ENCODE results near the gene ALOX12B. TPM values are rescaled to one million over a fixed set of nuclear protein-coding genes. Genes with fewer than 3 reads are reported as not detected.

ALOX12B gene
- total RNA-seq, 1 experiment from 2014 or later, result not detected

Small RNA genes within 50 kb of the gene (microRNA-seq; reads per million reads assigned to microRNA genes)
- gene MIR4314 (ENCODE audit: borderline number of aligned reads, borderline replicate concordance), result not detected

Other genes with a start within 250 kb of the ALOX12B start
- 3.1 and 3.4 TPM in 2 replicates for gene TMEM88, start 232.7 kb downstream of the ALOX12B start, total RNA-seq (2021)
- gene NAA38, start 230.2 kb downstream of the ALOX12B start, total RNA-seq (2021), result 159 and 176 TPM in 2 replicates
- gene CYB5D1, start 229.7 kb downstream of the ALOX12B start, total RNA-seq (2021), result 14.3 and 22.0 TPM in 2 replicates
- gene CHD3, start 198.9 kb downstream of the ALOX12B start, total RNA-seq (2021), result 197 and 219 TPM in 2 replicates
- gene RNF227, start 171.4 kb downstream of the ALOX12B start, total RNA-seq (2021), result 3.1 and 4.2 TPM in 2 replicates
- gene KCNAB3, start 157.9 kb downstream of the ALOX12B start, total RNA-seq (2021), result 9.5 and 13.8 TPM in 2 replicates
- gene TRAPPC1, start 155.8 kb downstream of the ALOX12B start, total RNA-seq (2021), result 181 and 224 TPM in 2 replicates
- 62.3 and 65.1 TPM in 2 replicates for gene CNTROB, start 155.5 kb downstream of the ALOX12B start, total RNA-seq (2021)
- 0.79 TPM in 1 of 2 replicates, not detected in the other for gene GUCY2D, start 85.1 kb downstream of the ALOX12B start, total RNA-seq (2021)
- not detected in 2 replicates for gene ALOX15B, start 48.7 kb downstream of the ALOX12B start, total RNA-seq (2021)
- 0.70 and 1.4 TPM in 2 replicates for gene ALOXE3, start 30.8 kb upstream of the ALOX12B start, total RNA-seq (2021)
- gene HES7, start 36.4 kb upstream of the ALOX12B start, total RNA-seq (2021), result 2.6 and 9.0 TPM in 2 replicates
- gene PER1, start 64.7 kb upstream of the ALOX12B start, total RNA-seq (2021), result 60.2 and 78.7 TPM in 2 replicates
- 29.3 and 35.1 TPM in 2 replicates for gene VAMP2, start 75.2 kb upstream of the ALOX12B start, total RNA-seq (2021)
- gene TMEM107, start 88.7 kb upstream of the ALOX12B start, total RNA-seq (2021), result 58.5 and 59.1 TPM in 2 replicates
- gene BORCS6, start 102.5 kb upstream of the ALOX12B start, total RNA-seq (2021), result 6.4 and 8.0 TPM in 2 replicates
- 159 and 167 TPM in 2 replicates for gene AURKB, start 122.9 kb upstream of the ALOX12B start, total RNA-seq (2021)
- gene CTC1, start 160.3 kb upstream of the ALOX12B start, total RNA-seq (2021), result 28.1 and 41.2 TPM in 2 replicates
- gene PFAS, start 161.6 kb upstream of the ALOX12B start, total RNA-seq (2021), result 54.5 and 68.2 TPM in 2 replicates
- 35.0 and 45.5 TPM in 2 replicates for gene RANGRF, start 201.0 kb upstream of the ALOX12B start, total RNA-seq (2021)
- 7.3 and 7.6 TPM in 2 replicates for gene SLC25A35, start 207.7 kb upstream of the ALOX12B start, total RNA-seq (2021)
- gene ARHGEF15, start 222.5 kb upstream of the ALOX12B start, total RNA-seq (2021), result not detected in 2 replicates

Data from PC-9 (cell line).